GM12878 (cell line): ENCODE results near the gene BRSK2. TPM values are rescaled to one million over a fixed set of nuclear protein-coding genes. Genes with fewer than 3 reads are reported as not detected.

ENCODE experiments used
- ATAC-seq: fragments of 200-7000 bp; cut with Tn5 transposase; 3 replicates; pipeline ENCODE4 v1.9.1; 2020; ENCODE audit warnings: mild to moderate bottlenecking, moderate library complexity
- BruUV-seq: library from RNA; stranded (reverse); fragments of 400-500 nt; replicated peaks from 2 replicates; lab custom pipeline; 2021; lab: Mats Ljungman, UMichigan
- CTCF ChIA-PET: fragments of 300-600 bp; sonication (Branson Sonifier 250); formaldehyde crosslinking; extraction: SDS; loops from one replicate; lab custom pipeline; 2021; ENCODE audit warnings: inconsistent platforms; lab: Yijun Ruan, JAX
- POLR2A ChIA-PET: fragments of 350-600 bp; formaldehyde crosslinking; extraction: SDS; loops from one replicate; lab custom pipeline; 2021; ENCODE audit warnings: inconsistent platforms; lab: Charles Lee
- RAD21 ChIA-PET: fragments of 300-600 bp; sonication (Branson Sonifier 250); formaldehyde crosslinking; loops from one replicate; lab custom pipeline; 2023; ENCODE audit warnings: antibody characterized with exemption; ENCODE audit not compliant: unreplicated experiment; lab: Charles Lee
- SMC1A ChIA-PET: fragments of 300-600 bp; sonication (Branson Sonifier 250); formaldehyde crosslinking; loops from one replicate; lab custom pipeline; 2023; ENCODE audit not compliant: unreplicated experiment, uncharacterized antibody; lab: Charles Lee
- DNase-seq: peaks from one replicate; pipeline ENCODE4 v3.0.0-alpha.2; 2011; ENCODE audit warnings: low read depth, low spot score
- FAIRE-seq: peaks from 3 replicates; lab custom pipeline; 2011; peaks lifted over from hg19 to GRCh38; lab: Jason Lieb, UNC
- H2AFZ ChIP-seq: 2 replicates; pipeline ENCODE4 v1.6.0; 2011; ENCODE audit warnings: low read depth, low read length, control low read depth; ENCODE audit not compliant: control insufficient read depth
- H3K27ac ChIP-seq: 2 replicates; pipeline ENCODE4 v1.5.1; 2011; ENCODE audit warnings: control low read depth; ENCODE audit not compliant: control insufficient read depth, insufficient read depth
- H3K27me3 ChIP-seq, 2 experiments: replicated peaks in 1 of 2; 2 replicates each; pipeline versions ENCODE4 v1.6.0 to v1.6.1; 2011; ENCODE audit warnings: low read length in 1 of 2; ENCODE audit not compliant: control insufficient read depth in 2 of 2, insufficient read depth in 2 of 2
- H3K36me3 ChIP-seq, 2 experiments: 2 replicates each; pipeline ENCODE4 v1.5.1; 2011; ENCODE audit warnings: low read length in 1 of 2; ENCODE audit not compliant: control insufficient read depth in 2 of 2, insufficient read depth in 2 of 2
- H3K4me1 ChIP-seq: 2 replicates; pipeline ENCODE4 v1.6.1; 2011; ENCODE audit warnings: mild to moderate bottlenecking, low read length, moderate library complexity, mixed read lengths; ENCODE audit not compliant: control insufficient read depth, insufficient read depth
- H3K4me2 ChIP-seq: 2 replicates; pipeline ENCODE4 v1.6.0; 2011; ENCODE audit warnings: control low read depth; ENCODE audit not compliant: control insufficient read depth, insufficient read depth
- H3K4me3 ChIP-seq: fragments of 200-600 bp; sonication (generic); 2 replicates; pipeline ENCODE4 v1.5.1; 2016
- H3K79me2 ChIP-seq: 2 replicates; pipeline ENCODE4 v1.6.0; 2011; ENCODE audit warnings: low read length; ENCODE audit not compliant: control insufficient read depth, insufficient read depth
- H3K9ac ChIP-seq: 2 replicates; pipeline ENCODE4 v1.8.0; 2011; ENCODE audit warnings: low read length, control low read depth, mixed read lengths; ENCODE audit not compliant: control insufficient read depth, insufficient read depth
- H3K9me3 ChIP-seq: replicated peaks from 3 replicates; pipeline ENCODE4 v1.5.1; 2011; ENCODE audit warnings: mild to moderate bottlenecking, low read length; ENCODE audit not compliant: control insufficient read depth, insufficient read depth
- H4K20me1 ChIP-seq: 2 replicates; pipeline ENCODE4 v1.6.0; 2011; ENCODE audit not compliant: control insufficient read depth, insufficient read depth
- CREB1 ChIP-seq: IDR thresholded peaks from 2 replicates; pipeline ENCODE4 v1.6.1; 2012; ENCODE audit warnings: low read depth, mild to moderate bottlenecking, inconsistent platforms
- DPF2 ChIP-seq: fragments of 450-650 bp; IDR thresholded peaks from 2 replicates; pipeline ENCODE4 v1.6.1; 2017; ENCODE audit warnings: mild to moderate bottlenecking
- ETV6 ChIP-seq, 2 experiments: fragments of 450-650 bp in 1 of 2; IDR thresholded peaks in 1 of 2; conservative IDR thresholded peaks in 1 of 2; 2 replicates each; pipeline ENCODE4 v1.6.1; 2014; ENCODE audit warnings: antibody characterized with exemption in 1 of 2, borderline replicate concordance in 1 of 2, low read depth in 1 of 2, mild to moderate bottlenecking in 1 of 2, moderate library complexity in 1 of 2
- FOXK2 ChIP-seq: fragments of 450-650 bp; IDR thresholded peaks from 2 replicates; pipeline ENCODE4 v1.6.1; 2017; ENCODE audit warnings: mild to moderate bottlenecking, moderate library complexity
- HDAC2 ChIP-seq: fragments of 200-600 bp; sonication (generic); IDR thresholded peaks from 2 replicates; pipeline ENCODE4 v1.6.1; 2017
- HDGF ChIP-seq: fragments of 450-650 bp; IDR thresholded peaks from 2 replicates; pipeline ENCODE4 v1.6.1; 2016; ENCODE audit warnings: antibody characterized with exemption
- KAT2A ChIP-seq: conservative IDR thresholded peaks from 2 replicates; pipeline ENCODE4 v1.6.1; 2011; ENCODE audit warnings: low read depth, low read length; ENCODE audit not compliant: control insufficient read depth
- NFYA ChIP-seq: IDR thresholded peaks from 2 replicates; pipeline ENCODE4 v1.6.1; 2011; ENCODE audit warnings: low read depth, mild to moderate bottlenecking, low read length, improper control_type of control experiment, borderline replicate concordance
- NRF1 ChIP-seq: conservative IDR thresholded peaks from 2 replicates; pipeline ENCODE4 v1.6.1; 2011; ENCODE audit warnings: mild to moderate bottlenecking, low read depth, low read length, improper control_type of control experiment
- PAX5 ChIP-seq: IDR thresholded peaks from 2 replicates; pipeline ENCODE4 v1.6.1; 2011; ENCODE audit warnings: low read depth, low read length, borderline replicate concordance
- RAD21 ChIP-seq: IDR thresholded peaks from 2 replicates; pipeline ENCODE4 v1.6.1; 2011; ENCODE audit warnings: mild to moderate bottlenecking, low read depth, low read length, moderate library complexity; ENCODE audit not compliant: insufficient read depth
- RELA ChIP-seq: fragments of 450-650 bp; IDR thresholded peaks from 2 replicates; pipeline ENCODE4 v1.8.0; 2014; ENCODE audit warnings: borderline replicate concordance; ENCODE audit not compliant: partially characterized antibody
- SMAD5 ChIP-seq: IDR thresholded peaks from 2 replicates; pipeline ENCODE4 v1.6.1; 2016; ENCODE audit warnings: antibody characterized with exemption, low read depth
- SMARCA5 ChIP-seq: fragments of 450-650 bp; IDR thresholded peaks from 2 replicates; pipeline ENCODE4 v1.6.1; 2017; ENCODE audit warnings: mild to moderate bottlenecking
- TCF7 ChIP-seq: IDR thresholded peaks from 2 replicates; pipeline ENCODE4 v1.6.1; 2014; ENCODE audit warnings: antibody characterized with exemption, borderline replicate concordance
- WRNIP1 ChIP-seq: IDR thresholded peaks from 2 replicates; pipeline ENCODE4 v1.6.1; 2011; ENCODE audit warnings: low read depth, low read length, improper control_type of control experiment, borderline replicate concordance
- ZNF384 ChIP-seq: IDR thresholded peaks from 2 replicates; pipeline ENCODE4 v1.6.1; 2012; ENCODE audit warnings: low read depth, mild to moderate bottlenecking, low read length, improper control_type of control experiment, borderline replicate concordance
- WGBS: methylation state at CpG from one replicate; pipeline ENCODE4 v1.1.6; 2016; ENCODE audit warnings: low lambda C conversion rate; ENCODE audit not compliant: insufficient replicate concordance, insufficient coverage; ENCODE audit errors: missing lambda C conversion rate; 5-methylcytosine and 5-hydroxymethylcytosine counted together
- in situ Hi-C: fragments of 300-500 bp; cut with MboI; formaldehyde crosslinking; loops from 9 replicates; pipeline ENCODE4 v1.14.3; 2018; ENCODE audit warnings: mixed read lengths
- intact Hi-C: fragments of 100-400 bp; cut with micrococcal nuclease; formaldehyde crosslinking; loops from one replicate; pipeline ENCODE4 v1.14.2; 2022; ENCODE audit not compliant: unreplicated experiment
- polyA plus RNA-seq, 11 experiments: library from polyadenylated mRNA; depleted of rRNA in 4 of 11; unstranded in 6 of 11; stranded (reverse) in 5 of 11; fragments of >200 nt; fragmentation: Nextera tagmentation in 4 of 11; fragmentation: Illumina TruSeq in 1 of 11; extraction: Ambion mirVana in 4 of 11; extraction: Trizol in 1 of 11; gene quantifications; 1 replicate in 1 of 11; 2 replicates in 10 of 11; pipeline versions ENCODE4 v1.2.1 to v1.2.3, GENCODE V29; 2011 to 2016; ENCODE audit warnings: inconsistent platforms in 2 of 11, missing spikeins in 2 of 11, low read depth in 1 of 11
- total RNA-seq, 4 experiments: library from RNA; depleted of rRNA in 3 of 4; stranded (reverse); fragments of >200 nt in 3 of 4; fragmentation: Illumina TruSeq in 1 of 4; extraction: Trizol in 1 of 4; gene quantifications; 2 replicates each; pipeline versions ENCODE4 v1.2.1 to v1.2.3, GENCODE V29; 2013 to 2021
- TF ChIP-seq, protein P1 (sequence below): fragments of 150-350 bp; IDR thresholded peaks from 2 replicates; pipeline ENCODE4 v1.6.1; 2016; ENCODE audit warnings: low read depth, low read length
- TF ChIP-seq, protein P2 (sequence below): fragments of 450-650 bp; IDR thresholded peaks from 2 replicates; pipeline ENCODE4 v1.6.1; 2017; ENCODE audit warnings: mild to moderate bottlenecking

BRSK2 gene
- total and polyA plus RNA-seq, 10 of the 15 experiments (the other 5 are each of a cell fraction or from before 2014, with no cell fraction given): 0.13 TPM; not detected in 9

DNA sequence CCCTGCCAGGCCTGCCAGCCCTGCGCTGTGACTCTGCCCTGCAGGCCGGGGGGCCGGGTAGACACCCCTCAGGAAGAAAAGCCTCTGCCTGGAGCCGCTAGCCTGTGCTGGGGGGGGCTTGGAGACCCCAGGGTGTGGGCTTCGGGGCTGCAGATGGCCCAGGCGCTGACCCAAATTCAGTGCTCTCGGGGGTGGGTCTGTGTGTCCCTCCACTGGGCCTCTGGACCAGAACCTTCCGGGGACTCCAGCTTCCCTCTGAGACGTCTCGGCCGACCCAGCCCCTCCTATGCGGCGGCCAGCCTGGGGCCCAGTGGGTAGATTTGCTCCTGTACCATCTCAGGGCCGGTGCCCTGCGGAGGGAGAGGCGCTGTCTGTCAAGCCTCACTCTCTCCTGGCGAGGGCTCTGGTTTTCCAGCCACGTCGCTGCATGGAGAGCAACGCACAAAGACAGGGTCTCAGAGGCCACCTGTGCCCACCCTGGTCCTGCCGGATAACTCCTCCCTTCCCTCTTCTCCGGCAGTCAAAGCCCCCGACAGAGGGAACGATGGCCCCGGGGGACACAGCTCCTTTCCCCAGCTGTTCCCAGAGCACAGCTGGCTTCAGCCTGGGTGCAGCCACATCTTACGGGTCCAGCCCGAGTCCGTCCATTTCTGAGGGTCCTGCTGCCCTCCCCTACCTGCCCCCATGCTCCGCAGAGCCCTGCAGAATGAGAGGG, 40.2 kb upstream of the BRSK2 start (continued):
- TF ChIP-seq, protein P1, sequence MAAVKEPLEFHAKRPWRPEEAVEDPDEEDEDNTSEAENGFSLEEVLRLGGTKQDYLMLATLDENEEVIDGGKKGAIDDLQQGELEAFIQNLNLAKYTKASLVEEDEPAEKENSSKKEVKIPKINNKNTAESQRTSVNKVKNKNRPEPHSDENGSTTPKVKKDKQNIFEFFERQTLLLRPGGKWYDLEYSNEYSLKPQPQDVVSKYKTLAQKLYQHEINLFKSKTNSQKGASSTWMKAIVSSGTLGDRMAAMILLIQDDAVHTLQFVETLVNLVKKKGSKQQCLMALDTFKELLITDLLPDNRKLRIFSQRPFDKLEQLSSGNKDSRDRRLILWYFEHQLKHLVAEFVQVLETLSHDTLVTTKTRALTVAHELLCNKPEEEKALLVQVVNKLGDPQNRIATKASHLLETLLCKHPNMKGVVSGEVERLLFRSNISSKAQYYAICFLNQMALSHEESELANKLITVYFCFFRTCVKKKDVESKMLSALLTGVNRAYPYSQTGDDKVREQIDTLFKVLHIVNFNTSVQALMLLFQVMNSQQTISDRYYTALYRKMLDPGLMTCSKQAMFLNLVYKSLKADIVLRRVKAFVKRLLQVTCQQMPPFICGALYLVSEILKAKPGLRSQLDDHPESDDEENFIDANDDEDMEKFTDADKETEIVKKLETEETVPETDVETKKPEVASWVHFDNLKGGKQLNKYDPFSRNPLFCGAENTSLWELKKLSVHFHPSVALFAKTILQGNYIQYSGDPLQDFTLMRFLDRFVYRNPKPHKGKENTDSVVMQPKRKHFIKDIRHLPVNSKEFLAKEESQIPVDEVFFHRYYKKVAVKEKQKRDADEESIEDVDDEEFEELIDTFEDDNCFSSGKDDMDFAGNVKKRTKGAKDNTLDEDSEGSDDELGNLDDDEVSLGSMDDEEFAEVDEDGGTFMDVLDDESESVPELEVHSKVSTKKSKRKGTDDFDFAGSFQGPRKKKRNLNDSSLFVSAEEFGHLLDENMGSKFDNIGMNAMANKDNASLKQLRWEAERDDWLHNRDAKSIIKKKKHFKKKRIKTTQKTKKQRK: no peak
- TF ChIP-seq HDAC2: no peak
- TF ChIP-seq CREB1: no peak
- no peak for TF ChIP-seq SMAD5
- TF ChIP-seq RELA: no peak
- TF ChIP-seq RAD21: no peak
- TF ChIP-seq KAT2A: no peak
- no peak for TF ChIP-seq SMARCA5
- TF ChIP-seq TCF7: no peak

DNA sequence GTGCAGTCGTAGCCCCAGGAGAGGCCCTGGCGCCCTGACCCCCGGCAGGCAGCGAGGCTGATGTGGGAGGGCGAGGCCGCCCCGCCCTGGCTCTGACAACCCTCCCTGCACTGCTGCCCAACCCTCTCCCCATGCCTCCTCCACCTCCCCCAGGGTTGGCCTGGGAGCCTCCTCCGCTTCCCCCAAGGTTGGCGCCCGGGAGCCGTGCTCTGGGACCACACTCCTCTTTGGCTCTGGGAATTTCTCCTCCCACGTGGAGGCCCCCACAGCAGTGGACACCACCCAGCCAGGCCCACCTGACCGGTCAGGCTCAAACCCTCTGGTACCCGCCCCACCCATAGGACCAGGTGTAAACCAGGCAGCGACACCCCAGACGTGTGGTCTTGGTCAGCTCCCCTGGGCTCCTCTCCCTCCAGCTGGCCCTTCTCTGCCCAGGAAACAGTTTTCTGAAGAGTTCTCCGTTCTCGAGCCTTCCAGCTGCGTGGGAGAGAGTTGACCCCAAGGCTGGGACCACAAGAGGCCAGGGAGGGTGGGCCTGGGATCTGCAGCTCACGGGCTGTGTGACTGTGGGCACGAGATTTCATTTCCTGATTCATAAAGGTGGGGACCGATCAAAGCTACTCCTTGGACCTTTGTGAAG, 39.5 kb upstream of the BRSK2 start:
- POLR2A ChIA-PET: no interaction called here
- intact Hi-C loops: no loop called here
- no peak for DNase-seq
- no peaks in the 10 kb centered on the region for H3K36me3 ChIP-seq
- WGBS: 60% methylated on average over 19 of the region's 22 CpGs
- RAD21 ChIA-PET: no interaction called here
- H3K4me1 ChIP-seq: no peaks in the 10 kb centered on the region
- H3K27me3 ChIP-seq: no peaks in the 10 kb centered on the region
- H3K4me3 ChIP-seq: no peak overlapping the region
- CTCF ChIA-PET: no interaction called here
- in situ Hi-C loops: no loop called here
- no peak overlapping the region for H3K27ac ChIP-seq
- no peak for TF ChIP-seq ZNF384
- TF ChIP-seq FOXK2: no peak
- no peak for TF ChIP-seq SMAD5
- TF ChIP-seq DPF2: no peak
- no peak for TF ChIP-seq ETV6 (conservative IDR thresholded peaks at IDR 0.05 in 1 of 2, IDR thresholded peaks at IDR 0.05 in 1 of 2; ENCODE audit: borderline replicate concordance in 1 of 2, low read depth in 1 of 2)
- TF ChIP-seq WRNIP1: no peak
- TF ChIP-seq PAX5: no peak
- TF ChIP-seq NRF1: no peak
- TF ChIP-seq, protein P2, sequence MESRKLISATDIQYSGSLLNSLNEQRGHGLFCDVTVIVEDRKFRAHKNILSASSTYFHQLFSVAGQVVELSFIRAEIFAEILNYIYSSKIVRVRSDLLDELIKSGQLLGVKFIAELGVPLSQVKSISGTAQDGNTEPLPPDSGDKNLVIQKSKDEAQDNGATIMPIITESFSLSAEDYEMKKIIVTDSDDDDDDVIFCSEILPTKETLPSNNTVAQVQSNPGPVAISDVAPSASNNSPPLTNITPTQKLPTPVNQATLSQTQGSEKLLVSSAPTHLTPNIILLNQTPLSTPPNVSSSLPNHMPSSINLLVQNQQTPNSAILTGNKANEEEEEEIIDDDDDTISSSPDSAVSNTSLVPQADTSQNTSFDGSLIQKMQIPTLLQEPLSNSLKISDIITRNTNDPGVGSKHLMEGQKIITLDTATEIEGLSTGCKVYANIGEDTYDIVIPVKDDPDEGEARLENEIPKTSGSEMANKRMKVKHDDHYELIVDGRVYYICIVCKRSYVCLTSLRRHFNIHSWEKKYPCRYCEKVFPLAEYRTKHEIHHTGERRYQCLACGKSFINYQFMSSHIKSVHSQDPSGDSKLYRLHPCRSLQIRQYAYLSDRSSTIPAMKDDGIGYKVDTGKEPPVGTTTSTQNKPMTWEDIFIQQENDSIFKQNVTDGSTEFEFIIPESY: no peak
- no peak for TF ChIP-seq HDGF
- TF ChIP-seq NFYA: no peak
- TF ChIP-seq, all 136 proteins: peak for 0
- Histone ChIP-seq H2AFZ (no peak overlapping the region), H3K9ac (no peak overlapping the region), H3K79me2 (no peaks in the 10 kb centered on the region), H3K4me2 (no peak overlapping the region), H3K9me3 (no peaks in the 10 kb centered on the region), H4K20me1 (no peaks in the 10 kb centered on the region)
- SMC1A ChIA-PET: no interaction called here
- no TSS peak for BruUV-seq
- FAIRE-seq (no peak), ATAC-seq (no peak)
